HepG2 (cell line): ENCODE results near the gene LMBRD2. TPM values are rescaled to one million over a fixed set of nuclear protein-coding genes. Genes with fewer than 3 reads are reported as not detected.

Experiments used
- ARNTL ChIP-seq: sonication (generic); formaldehyde crosslinking; IDR thresholded peaks from 2 replicates; pipeline ENCODE4 v1.4.0; 2020; ENCODE audit warnings: mild to moderate bottlenecking, missing genetic modification reagents
- GTF3A ChIP-seq: sonication (generic); formaldehyde crosslinking; conservative IDR thresholded peaks from 2 replicates; pipeline ENCODE4 v1.4.0; 2020; ENCODE audit warnings: mild to moderate bottlenecking, missing genetic modification reagents
- HDAC1 ChIP-seq: sonication (generic); formaldehyde crosslinking; IDR thresholded peaks from 2 replicates; pipeline ENCODE4 v1.5.1; 2020; ENCODE audit warnings: mild to moderate bottlenecking, missing genetic modification reagents
- IRF9 ChIP-seq: sonication (generic); formaldehyde crosslinking; IDR thresholded peaks from 2 replicates; pipeline ENCODE4 v1.8.0; 2022; ENCODE audit warnings: missing genetic modification reagents, mild to moderate bottlenecking, borderline replicate concordance
- JDP2 ChIP-seq: sonication (generic); formaldehyde crosslinking; IDR thresholded peaks from 2 replicates; pipeline ENCODE4 v1.8.1; 2022; ENCODE audit warnings: missing genetic modification reagents, borderline replicate concordance
- MLX ChIP-seq: IDR thresholded peaks from 2 replicates; pipeline ENCODE4 v1.6.1; 2016
- MTF1 ChIP-seq: sonication (generic); formaldehyde crosslinking; IDR thresholded peaks from 2 replicates; pipeline ENCODE4 v1.5.0; 2020; ENCODE audit warnings: missing genetic modification reagents
- PBX2 ChIP-seq: IDR thresholded peaks from 2 replicates; pipeline ENCODE4 v1.6.1; 2016; ENCODE audit warnings: control low read depth
- PHB2 ChIP-seq: fragments of 450-650 bp; IDR thresholded peaks from 2 replicates; pipeline ENCODE4 v1.6.1; 2018; ENCODE audit not compliant: partially characterized antibody
- POGK ChIP-seq: sonication (generic); formaldehyde crosslinking; conservative IDR thresholded peaks from 2 replicates; pipeline ENCODE4 v1.8.0; 2022; ENCODE audit warnings: mild to moderate bottlenecking, moderate library complexity, missing genetic modification reagents
- POLR2G ChIP-seq: fragments of 200-400 bp; formaldehyde crosslinking; IDR thresholded peaks from 2 replicates; pipeline ENCODE4 v1.6.1; 2018; ENCODE audit warnings: mild to moderate bottlenecking, low read depth, low read length, moderate library complexity
- RFX1 ChIP-seq: fragments of 450-650 bp; IDR thresholded peaks from 2 replicates; pipeline ENCODE4 v1.6.1; 2017
- TFAP4 ChIP-seq: sonication (generic); IDR thresholded peaks from 2 replicates; pipeline ENCODE4 v1.6.1; 2016; ENCODE audit warnings: low read depth, borderline replicate concordance
- UBTF ChIP-seq: sonication (generic); formaldehyde crosslinking; IDR thresholded peaks from 2 replicates; pipeline ENCODE4 v1.4.0; 2020; ENCODE audit warnings: mild to moderate bottlenecking, missing genetic modification reagents
- ZFP62 ChIP-seq: sonication (generic); formaldehyde crosslinking; IDR thresholded peaks from 2 replicates; pipeline ENCODE4 v1.4.0; 2020; ENCODE audit warnings: missing genetic modification reagents
- ZFYVE20 ChIP-seq: sonication (generic); formaldehyde crosslinking; IDR thresholded peaks from 2 replicates; pipeline ENCODE4 v1.8.0; 2023; ENCODE audit warnings: low read depth, mild to moderate bottlenecking, moderate library complexity, missing genetic modification reagents, borderline replicate concordance
- ZNF101 ChIP-seq: sonication (generic); formaldehyde crosslinking; IDR thresholded peaks from 2 replicates; pipeline ENCODE4 v1.4.0; 2020; ENCODE audit warnings: mild to moderate bottlenecking, low read depth, missing genetic modification reagents, borderline replicate concordance
- ZNF143 ChIP-seq: sonication (generic); formaldehyde crosslinking; IDR thresholded peaks from 2 replicates; pipeline ENCODE4 v1.4.0; 2020; ENCODE audit warnings: missing genetic modification reagents
- ZNF234 ChIP-seq: sonication (generic); formaldehyde crosslinking; conservative IDR thresholded peaks from 2 replicates; pipeline ENCODE4 v1.5.1; 2020; ENCODE audit warnings: mild to moderate bottlenecking, missing genetic modification reagents
- ZNF34 ChIP-seq: sonication (generic); formaldehyde crosslinking; IDR thresholded peaks from 2 replicates; pipeline ENCODE4 v1.4.0; 2020; ENCODE audit warnings: mild to moderate bottlenecking, missing genetic modification reagents, borderline replicate concordance
- ZNF501 ChIP-seq: sonication (generic); formaldehyde crosslinking; IDR thresholded peaks from 2 replicates; pipeline ENCODE4 v1.5.1; 2020; ENCODE audit warnings: mild to moderate bottlenecking, moderate library complexity, missing genetic modification reagents
- ZNF672 ChIP-seq: sonication (generic); formaldehyde crosslinking; IDR thresholded peaks from 2 replicates; pipeline ENCODE4 v1.8.1; 2022; ENCODE audit warnings: missing genetic modification reagents
- ZSCAN30 ChIP-seq: sonication (generic); formaldehyde crosslinking; IDR thresholded peaks from 2 replicates; pipeline ENCODE4 v1.5.0; 2020; ENCODE audit warnings: mild to moderate bottlenecking, missing genetic modification reagents
- polyA plus RNA-seq, 8 experiments: library from polyadenylated mRNA; depleted of rRNA in 3 of 8; stranded (reverse) in 7 of 8; unstranded in 1 of 8; fragments of >200 nt; fragmentation: Illumina TruSeq in 4 of 8; extraction: Trizol in 4 of 8; gene quantifications; 2 replicates each; pipeline versions ENCODE4 v1.2.1 to v1.2.3, GENCODE V29; 2011 to 2016; ENCODE audit warnings: low read depth in 4 of 8, missing spikeins in 1 of 8, mixed read lengths in 1 of 8; ENCODE audit not compliant: insufficient read depth in 1 of 8
- total RNA-seq, 5 experiments: library from RNA; depleted of rRNA; stranded (reverse); fragments of >200 nt; fragmentation: Illumina TruSeq; extraction: Trizol; gene quantifications; 2 replicates each; pipeline ENCODE4 v1.2.3, GENCODE V29; 2016; ENCODE audit warnings: low read depth in 1 of 5

Gene LMBRD2
- total and polyA plus RNA-seq, 2 of the 13 experiments (the other 11 are each of a cell fraction or from before 2014, with no cell fraction given) = 2.0 to 4.7 TPM

GRCh38 chr5:36180556-36181350 lies 29.1 kb upstream of the LMBRD2 start (continued):
- TF ChIP-seq UBTF (CRISPR knock-in tag) (no peak), RFX1 (no peak), MLX (CRISPR knock-in tag) (peak; percentile 64), ZNF234 (no peak), HDAC1 (peak; percentile 87), ZNF501 (no peak), ZSCAN30 (CRISPR knock-in tag) (no peak), ZFYVE20 (CRISPR knock-in tag) (no peak), PBX2 (CRISPR knock-in tag) (no peak), ZNF101 (CRISPR knock-in tag) (no peak), POGK (0 out of 2 replicates have a peak, but pooled peaks have one; percentile 39), ZNF672 (no peak), ZNF34 (CRISPR knock-in tag) (no peak), IRF9 (CRISPR knock-in tag) (no peak), ARNTL (CRISPR knock-in tag) (no peak), ZFP62 (CRISPR knock-in tag) (no peak), PHB2 (no peak), ZNF143 (CRISPR knock-in tag) (no peak), GTF3A (CRISPR knock-in tag) (no peak), JDP2 (CRISPR knock-in tag) (no peak; the same call in 1 of the 2 replicates), POLR2G (no peak), TFAP4 (peak; percentile 30; the same call in 1 of the 2 replicates), MTF1 (CRISPR knock-in tag) (no peak)
